HEK293 (cell line): ENCODE measurements around the gene TMEM179.

ENCODE experiments used
- CTCF ChIA-PET: fragments of 350-600 bp; formaldehyde crosslinking; extraction: SDS; loops from one replicate; lab custom pipeline; 2021; ENCODE audit warnings: antibody characterized with exemption; lab: Yijun Ruan, JAX
- POLR2A ChIA-PET: fragments of 300-600 bp; formaldehyde crosslinking; extraction: SDS; loops from one replicate; lab custom pipeline; 2020; ENCODE audit warnings: antibody characterized with exemption, inconsistent platforms; lab: Yijun Ruan, JAX
- H3K27ac ChIP-seq: fragments of 200-500 bp; sonication (Bioruptor generic); 2 replicates; pipeline ENCODE4 v1.5.1; 2014; ENCODE audit warnings: low read depth, low read length, control low read depth, inconsistent platforms; ENCODE audit errors: extremely low read depth
- H3K36me3 ChIP-seq, 2 experiments: fragments of 200-500 bp in 1 of 2; sonication (Bioruptor generic) in 1 of 2; 1 replicate in 1 of 2; 2 replicates in 1 of 2; pipeline ENCODE4 v1.5.1; 2014 to 2017; ENCODE audit warnings: inconsistent platforms in 2 of 2, low read length in 2 of 2; ENCODE audit not compliant: control insufficient read depth in 2 of 2, insufficient read depth in 1 of 2
- H3K4me1 ChIP-seq: fragments of 200-500 bp; sonication (Bioruptor generic); 2 replicates; pipeline ENCODE4 v1.5.1; 2014; ENCODE audit warnings: mild to moderate bottlenecking, low read length, inconsistent platforms; ENCODE audit not compliant: control insufficient read depth, insufficient read depth
- H3K4me3 ChIP-seq: 2 replicates; pipeline ENCODE4 v1.5.1; 2011; ENCODE audit warnings: low read depth, mild to moderate bottlenecking, control low read depth, low read length, moderate library complexity
- H3K9me3 ChIP-seq: fragments of 200-500 bp; sonication (Bioruptor generic); 2 replicates; pipeline ENCODE4 v1.5.1; 2014; ENCODE audit warnings: low read depth, low read length, inconsistent platforms; ENCODE audit not compliant: control insufficient read depth, insufficient read depth
- IKZF3 ChIP-seq: fragments of 450-650 bp; IDR thresholded peaks from 2 replicates; pipeline ENCODE4 v1.5.0; 2018; ENCODE audit warnings: missing biosample characterization, mild to moderate bottlenecking, missing genetic modification characterization, moderate library complexity
- RBAK ChIP-seq: fragments of 450-650 bp; formaldehyde crosslinking; IDR thresholded peaks from 2 replicates; pipeline ENCODE4 v1.5.1; 2016; ENCODE audit warnings: missing biosample characterization, missing genetic modification characterization
- SALL2 ChIP-seq: fragments of 450-650 bp; formaldehyde crosslinking; IDR thresholded peaks from 2 replicates; pipeline ENCODE4 v1.5.0; 2017; ENCODE audit warnings: missing biosample characterization, mild to moderate bottlenecking, missing genetic modification characterization, borderline replicate concordance
- ZNF114 ChIP-seq: fragments of 450-650 bp; formaldehyde crosslinking; IDR thresholded peaks from 2 replicates; pipeline ENCODE4 v1.5.0; 2017; ENCODE audit warnings: missing biosample characterization, missing genetic modification characterization
- ZNF175 ChIP-seq: fragments of 450-650 bp; formaldehyde crosslinking; IDR thresholded peaks from 2 replicates; pipeline ENCODE4 v1.5.1; 2016; ENCODE audit warnings: missing biosample characterization, missing genetic modification characterization
- ZNF48 ChIP-seq: fragments of 450-650 bp; formaldehyde crosslinking; IDR thresholded peaks from 2 replicates; pipeline ENCODE4 v1.5.1; 2016; ENCODE audit warnings: missing biosample characterization, missing genetic modification characterization
- ZNF561 ChIP-seq: fragments of 450-650 bp; IDR thresholded peaks from 2 replicates; pipeline ENCODE4 v1.5.1; 2018; ENCODE audit warnings: missing biosample characterization, missing genetic modification characterization, borderline replicate concordance
- ZNF664 ChIP-seq: fragments of 450-650 bp; formaldehyde crosslinking; IDR thresholded peaks from 2 replicates; pipeline ENCODE4 v1.5.1; 2016; ENCODE audit warnings: missing biosample characterization, missing genetic modification characterization
- ZNF670 ChIP-seq: fragments of 450-650 bp; formaldehyde crosslinking; IDR thresholded peaks from 2 replicates; pipeline ENCODE4 v1.5.1; 2016; ENCODE audit warnings: missing biosample characterization, missing genetic modification characterization, low read depth
- TF ChIP-seq, protein P1 (sequence below): fragments of 450-650 bp; IDR thresholded peaks from 2 replicates; pipeline ENCODE4 v1.5.1; 2018; ENCODE audit warnings: missing biosample characterization, missing genetic modification characterization
- TF ChIP-seq, protein P2 (sequence below): fragments of 450-650 bp; formaldehyde crosslinking; IDR thresholded peaks from 2 replicates; pipeline ENCODE4 v1.5.0; 2017; ENCODE audit warnings: missing biosample characterization, missing genetic modification characterization, borderline replicate concordance
- TF ChIP-seq, protein P3 (sequence below): fragments of 450-650 bp; formaldehyde crosslinking; optimal IDR thresholded peaks from 2 replicates; pipeline ENCODE3; 2016; ENCODE audit warnings: missing biosample characterization, mild to moderate bottlenecking, missing genetic modification characterization
- TF ChIP-seq, protein P4 (sequence below): fragments of 450-650 bp; formaldehyde crosslinking; IDR thresholded peaks from 2 replicates; pipeline ENCODE4 v1.5.1; 2016; ENCODE audit warnings: missing biosample characterization, missing genetic modification characterization
- TF ChIP-seq, protein P5 (sequence below): fragments of 450-650 bp; formaldehyde crosslinking; IDR thresholded peaks from 2 replicates; pipeline ENCODE4 v1.5.1; 2016; ENCODE audit warnings: missing biosample characterization, missing genetic modification characterization, borderline replicate concordance
- TF ChIP-seq, protein P6 (sequence below): fragments of 450-650 bp; formaldehyde crosslinking; IDR thresholded peaks from 2 replicates; pipeline ENCODE4 v1.5.1; 2016; ENCODE audit warnings: missing biosample characterization, missing genetic modification characterization
- TF ChIP-seq, protein P7 (sequence below): fragments of 450-650 bp; formaldehyde crosslinking; IDR thresholded peaks from 2 replicates; pipeline ENCODE4; 2016; ENCODE audit warnings: missing biosample characterization, missing genetic modification characterization
- TF ChIP-seq, protein P8 (sequence below): fragments of 450-650 bp; formaldehyde crosslinking; IDR thresholded peaks from 2 replicates; pipeline ENCODE4 v1.5.1; 2016; ENCODE audit warnings: missing biosample characterization, missing genetic modification characterization
- TF ChIP-seq, protein P9 (sequence below): fragments of 450-650 bp; formaldehyde crosslinking; IDR thresholded peaks from 2 replicates; pipeline ENCODE4 v1.5.1; 2017; ENCODE audit warnings: missing biosample characterization, missing genetic modification characterization

TMEM179 gene

DNA sequence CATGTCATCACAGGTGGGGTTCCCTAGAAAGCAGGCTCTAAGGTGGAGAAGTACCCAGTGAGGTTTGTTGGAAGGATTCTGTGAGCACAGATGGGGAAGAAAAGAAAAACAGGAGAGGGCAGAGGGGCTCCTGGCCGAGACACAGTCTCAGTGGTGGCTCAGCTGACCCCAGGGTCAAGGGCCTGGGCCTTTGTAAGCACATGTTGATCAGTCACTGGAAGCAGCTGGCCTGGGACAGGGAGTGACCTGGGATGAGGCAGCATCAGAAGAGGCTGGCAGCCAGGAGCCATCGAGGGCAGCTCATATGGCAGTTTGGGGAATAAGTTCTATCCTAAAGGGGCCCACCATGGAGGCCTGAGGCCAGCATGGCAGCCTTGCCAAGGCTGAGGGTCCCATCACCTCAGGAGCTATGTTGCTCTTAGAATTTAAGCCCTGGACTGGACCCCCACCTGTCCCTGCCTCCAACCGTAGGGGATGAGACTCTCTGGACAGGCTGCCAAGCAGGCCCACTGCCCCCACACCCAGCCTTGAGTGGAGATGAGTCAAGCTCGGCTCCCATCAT is 6.3 kb upstream of the TMEM179 start (continued):
- TF ChIP-seq, protein P1, sequence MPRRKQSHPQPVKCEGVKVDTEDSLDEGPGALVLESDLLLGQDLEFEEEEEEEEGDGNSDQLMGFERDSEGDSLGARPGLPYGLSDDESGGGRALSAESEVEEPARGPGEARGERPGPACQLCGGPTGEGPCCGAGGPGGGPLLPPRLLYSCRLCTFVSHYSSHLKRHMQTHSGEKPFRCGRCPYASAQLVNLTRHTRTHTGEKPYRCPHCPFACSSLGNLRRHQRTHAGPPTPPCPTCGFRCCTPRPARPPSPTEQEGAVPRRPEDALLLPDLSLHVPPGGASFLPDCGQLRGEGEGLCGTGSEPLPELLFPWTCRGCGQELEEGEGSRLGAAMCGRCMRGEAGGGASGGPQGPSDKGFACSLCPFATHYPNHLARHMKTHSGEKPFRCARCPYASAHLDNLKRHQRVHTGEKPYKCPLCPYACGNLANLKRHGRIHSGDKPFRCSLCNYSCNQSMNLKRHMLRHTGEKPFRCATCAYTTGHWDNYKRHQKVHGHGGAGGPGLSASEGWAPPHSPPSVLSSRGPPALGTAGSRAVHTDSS (tag by site-specific recombination): no peak
- TF ChIP-seq ZNF670 (no peak), ZNF48 (tag by site-specific recombination) (no peak), RBAK (tag by site-specific recombination) (no peak), ZNF175 (tag by site-specific recombination) (no peak), SALL2 (tag by site-specific recombination) (no peak)
- TF ChIP-seq, protein P2, sequence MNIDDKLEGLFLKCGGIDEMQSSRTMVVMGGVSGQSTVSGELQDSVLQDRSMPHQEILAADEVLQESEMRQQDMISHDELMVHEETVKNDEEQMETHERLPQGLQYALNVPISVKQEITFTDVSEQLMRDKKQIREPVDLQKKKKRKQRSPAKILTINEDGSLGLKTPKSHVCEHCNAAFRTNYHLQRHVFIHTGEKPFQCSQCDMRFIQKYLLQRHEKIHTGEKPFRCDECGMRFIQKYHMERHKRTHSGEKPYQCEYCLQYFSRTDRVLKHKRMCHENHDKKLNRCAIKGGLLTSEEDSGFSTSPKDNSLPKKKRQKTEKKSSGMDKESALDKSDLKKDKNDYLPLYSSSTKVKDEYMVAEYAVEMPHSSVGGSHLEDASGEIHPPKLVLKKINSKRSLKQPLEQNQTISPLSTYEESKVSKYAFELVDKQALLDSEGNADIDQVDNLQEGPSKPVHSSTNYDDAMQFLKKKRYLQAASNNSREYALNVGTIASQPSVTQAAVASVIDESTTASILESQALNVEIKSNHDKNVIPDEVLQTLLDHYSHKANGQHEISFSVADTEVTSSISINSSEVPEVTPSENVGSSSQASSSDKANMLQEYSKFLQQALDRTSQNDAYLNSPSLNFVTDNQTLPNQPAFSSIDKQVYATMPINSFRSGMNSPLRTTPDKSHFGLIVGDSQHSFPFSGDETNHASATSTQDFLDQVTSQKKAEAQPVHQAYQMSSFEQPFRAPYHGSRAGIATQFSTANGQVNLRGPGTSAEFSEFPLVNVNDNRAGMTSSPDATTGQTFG (tag by site-specific recombination): no peak
- TF ChIP-seq, protein P3, sequence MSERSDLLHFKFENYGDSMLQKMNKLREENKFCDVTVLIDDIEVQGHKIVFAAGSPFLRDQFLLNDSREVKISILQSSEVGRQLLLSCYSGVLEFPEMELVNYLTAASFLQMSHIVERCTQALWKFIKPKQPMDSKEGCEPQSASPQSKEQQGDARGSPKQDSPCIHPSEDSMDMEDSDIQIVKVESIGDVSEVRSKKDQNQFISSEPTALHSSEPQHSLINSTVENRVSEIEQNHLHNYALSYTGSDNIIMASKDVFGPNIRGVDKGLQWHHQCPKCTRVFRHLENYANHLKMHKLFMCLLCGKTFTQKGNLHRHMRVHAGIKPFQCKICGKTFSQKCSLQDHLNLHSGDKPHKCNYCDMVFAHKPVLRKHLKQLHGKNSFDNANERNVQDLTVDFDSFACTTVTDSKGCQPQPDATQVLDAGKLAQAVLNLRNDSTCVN: no peak
- TF ChIP-seq, protein P4, sequence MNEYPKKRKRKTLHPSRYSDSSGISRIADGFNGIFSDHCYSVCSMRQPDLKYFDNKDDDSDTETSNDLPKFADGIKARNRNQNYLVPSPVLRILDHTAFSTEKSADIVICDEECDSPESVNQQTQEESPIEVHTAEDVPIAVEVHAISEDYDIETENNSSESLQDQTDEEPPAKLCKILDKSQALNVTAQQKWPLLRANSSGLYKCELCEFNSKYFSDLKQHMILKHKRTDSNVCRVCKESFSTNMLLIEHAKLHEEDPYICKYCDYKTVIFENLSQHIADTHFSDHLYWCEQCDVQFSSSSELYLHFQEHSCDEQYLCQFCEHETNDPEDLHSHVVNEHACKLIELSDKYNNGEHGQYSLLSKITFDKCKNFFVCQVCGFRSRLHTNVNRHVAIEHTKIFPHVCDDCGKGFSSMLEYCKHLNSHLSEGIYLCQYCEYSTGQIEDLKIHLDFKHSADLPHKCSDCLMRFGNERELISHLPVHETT (tag by site-specific recombination): no peak
- TF ChIP-seq, all 188 proteins: peak for 0

DNA sequence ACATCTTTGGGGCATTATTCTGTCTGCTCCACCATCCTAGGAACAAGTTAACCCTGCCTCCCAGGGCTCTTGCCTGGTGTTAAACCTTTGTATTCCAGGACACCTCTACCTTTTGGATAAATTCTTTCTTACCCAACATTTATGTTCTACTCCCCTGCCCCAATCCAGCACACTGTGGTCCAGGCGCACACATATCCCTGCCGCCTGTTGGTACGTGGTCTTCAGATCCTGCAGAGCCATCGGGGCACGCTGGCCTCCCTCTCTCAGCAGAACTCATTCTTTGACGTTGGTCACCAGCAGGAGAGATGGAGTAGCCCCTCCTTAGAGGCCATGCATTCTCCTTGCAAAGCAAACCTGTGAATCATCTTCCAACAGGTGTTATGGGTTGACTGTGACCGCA is 5.1 kb upstream of the TMEM179 start:
- no peaks in the 10 kb centered on the region for H3K4me1 ChIP-seq
- no peaks in the 10 kb centered on the region for H3K9me3 ChIP-seq
- no peak overlapping the region for H3K4me3 ChIP-seq
- POLR2A ChIA-PET: no interaction called here
- H3K36me3 ChIP-seq: no peaks in the 10 kb centered on the region
- TF ChIP-seq IKZF3 (tag by site-specific recombination) (no peak), ZNF114 (tag by site-specific recombination) (no peak), ZNF561 (tag by site-specific recombination) (no peak), ZNF664 (no peak)
- TF ChIP-seq, protein P5, sequence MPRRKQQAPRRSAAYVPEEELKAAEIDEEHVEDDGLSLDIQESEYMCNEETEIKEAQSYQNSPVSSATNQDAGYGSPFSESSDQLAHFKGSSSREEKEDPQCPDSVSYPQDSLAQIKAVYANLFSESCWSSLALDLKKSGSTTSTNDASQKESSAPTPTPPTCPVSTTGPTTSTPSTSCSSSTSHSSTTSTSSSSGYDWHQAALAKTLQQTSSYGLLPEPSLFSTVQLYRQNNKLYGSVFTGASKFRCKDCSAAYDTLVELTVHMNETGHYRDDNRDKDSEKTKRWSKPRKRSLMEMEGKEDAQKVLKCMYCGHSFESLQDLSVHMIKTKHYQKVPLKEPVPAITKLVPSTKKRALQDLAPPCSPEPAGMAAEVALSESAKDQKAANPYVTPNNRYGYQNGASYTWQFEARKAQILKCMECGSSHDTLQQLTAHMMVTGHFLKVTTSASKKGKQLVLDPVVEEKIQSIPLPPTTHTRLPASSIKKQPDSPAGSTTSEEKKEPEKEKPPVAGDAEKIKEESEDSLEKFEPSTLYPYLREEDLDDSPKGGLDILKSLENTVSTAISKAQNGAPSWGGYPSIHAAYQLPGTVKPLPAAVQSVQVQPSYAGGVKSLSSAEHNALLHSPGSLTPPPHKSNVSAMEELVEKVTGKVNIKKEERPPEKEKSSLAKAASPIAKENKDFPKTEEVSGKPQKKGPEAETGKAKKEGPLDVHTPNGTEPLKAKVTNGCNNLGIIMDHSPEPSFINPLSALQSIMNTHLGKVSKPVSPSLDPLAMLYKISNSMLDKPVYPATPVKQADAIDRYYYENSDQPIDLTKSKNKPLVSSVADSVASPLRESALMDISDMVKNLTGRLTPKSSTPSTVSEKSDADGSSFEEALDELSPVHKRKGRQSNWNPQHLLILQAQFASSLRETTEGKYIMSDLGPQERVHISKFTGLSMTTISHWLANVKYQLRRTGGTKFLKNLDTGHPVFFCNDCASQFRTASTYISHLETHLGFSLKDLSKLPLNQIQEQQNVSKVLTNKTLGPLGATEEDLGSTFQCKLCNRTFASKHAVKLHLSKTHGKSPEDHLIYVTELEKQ (tag by site-specific recombination): no peak
- TF ChIP-seq, protein P6, sequence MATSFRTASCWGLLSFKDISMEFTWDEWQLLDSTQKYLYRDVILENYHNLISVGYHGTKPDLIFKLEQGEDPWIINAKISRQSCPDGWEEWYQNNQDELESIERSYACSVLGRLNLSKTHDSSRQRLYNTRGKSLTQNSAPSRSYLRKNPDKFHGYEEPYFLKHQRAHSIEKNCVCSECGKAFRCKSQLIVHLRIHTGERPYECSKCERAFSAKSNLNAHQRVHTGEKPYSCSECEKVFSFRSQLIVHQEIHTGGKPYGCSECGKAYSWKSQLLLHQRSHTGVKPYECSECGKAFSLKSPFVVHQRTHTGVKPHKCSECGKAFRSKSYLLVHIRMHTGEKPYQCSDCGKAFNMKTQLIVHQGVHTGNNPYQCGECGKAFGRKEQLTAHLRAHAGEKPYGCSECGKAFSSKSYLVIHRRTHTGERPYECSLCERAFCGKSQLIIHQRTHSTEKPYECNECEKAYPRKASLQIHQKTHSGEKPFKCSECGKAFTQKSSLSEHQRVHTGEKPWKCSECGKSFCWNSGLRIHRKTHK (tag by site-specific recombination): no peak
- TF ChIP-seq, protein P7, sequence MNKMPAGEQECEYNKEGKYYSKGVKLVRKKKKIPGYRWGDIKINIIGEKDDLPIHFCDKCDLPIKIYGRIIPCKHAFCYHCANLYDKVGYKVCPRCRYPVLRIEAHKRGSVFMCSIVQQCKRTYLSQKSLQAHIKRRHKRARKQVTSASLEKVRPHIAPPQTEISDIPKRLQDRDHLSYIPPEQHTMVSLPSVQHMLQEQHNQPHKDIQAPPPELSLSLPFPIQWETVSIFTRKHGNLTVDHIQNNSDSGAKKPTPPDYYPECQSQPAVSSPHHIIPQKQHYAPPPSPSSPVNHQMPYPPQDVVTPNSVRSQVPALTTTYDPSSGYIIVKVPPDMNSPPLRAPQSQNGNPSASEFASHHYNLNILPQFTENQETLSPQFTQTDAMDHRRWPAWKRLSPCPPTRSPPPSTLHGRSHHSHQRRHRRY: no peak
- TF ChIP-seq, protein P8, sequence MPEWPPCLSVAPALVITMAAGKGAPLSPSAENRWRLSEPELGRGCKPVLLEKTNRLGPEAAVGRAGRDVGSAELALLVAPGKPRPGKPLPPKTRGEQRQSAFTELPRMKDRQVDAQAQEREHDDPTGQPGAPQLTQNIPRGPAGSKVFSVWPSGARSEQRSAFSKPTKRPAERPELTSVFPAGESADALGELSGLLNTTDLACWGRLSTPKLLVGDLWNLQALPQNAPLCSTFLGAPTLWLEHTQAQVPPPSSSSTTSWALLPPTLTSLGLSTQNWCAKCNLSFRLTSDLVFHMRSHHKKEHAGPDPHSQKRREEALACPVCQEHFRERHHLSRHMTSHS (tag by site-specific recombination): no peak
- TF ChIP-seq, protein P9, sequence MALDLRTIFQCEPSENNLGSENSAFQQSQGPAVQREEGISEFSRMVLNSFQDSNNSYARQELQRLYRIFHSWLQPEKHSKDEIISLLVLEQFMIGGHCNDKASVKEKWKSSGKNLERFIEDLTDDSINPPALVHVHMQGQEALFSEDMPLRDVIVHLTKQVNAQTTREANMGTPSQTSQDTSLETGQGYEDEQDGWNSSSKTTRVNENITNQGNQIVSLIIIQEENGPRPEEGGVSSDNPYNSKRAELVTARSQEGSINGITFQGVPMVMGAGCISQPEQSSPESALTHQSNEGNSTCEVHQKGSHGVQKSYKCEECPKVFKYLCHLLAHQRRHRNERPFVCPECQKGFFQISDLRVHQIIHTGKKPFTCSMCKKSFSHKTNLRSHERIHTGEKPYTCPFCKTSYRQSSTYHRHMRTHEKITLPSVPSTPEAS (tag by site-specific recombination): no peak
- TF ChIP-seq, all 188 proteins: peak for 0
- H3K27ac ChIP-seq: no peak overlapping the region
- CTCF ChIA-PET: no interaction called here
